Uterus (tissue), 2 donors: ENCODE data around the gene ERFL.

ENCODE experiments used
- POLR2A ChIP-seq, 2 donors: fragments of 450-650 bp; IDR thresholded peaks; one replicate each; pipeline ENCODE4 v1.6.1; 2016; ENCODE audit warnings: antibody characterized with exemption in 2 of 2, mild to moderate bottlenecking in 1 of 2, moderate library complexity in 1 of 2
- TF ChIP-seq, protein P1 (sequence below), 4 experiments: fragments of 200-600 bp in 2 of 4; fragments of 450-650 bp in 2 of 4; sonication (generic) in 2 of 4; IDR thresholded peaks; one replicate each; pipeline ENCODE4 v1.5.1; 2016 to 2019; ENCODE audit warnings: antibody characterized with exemption in 4 of 4, mild to moderate bottlenecking in 2 of 4, moderate library complexity in 1 of 4

DNA sequence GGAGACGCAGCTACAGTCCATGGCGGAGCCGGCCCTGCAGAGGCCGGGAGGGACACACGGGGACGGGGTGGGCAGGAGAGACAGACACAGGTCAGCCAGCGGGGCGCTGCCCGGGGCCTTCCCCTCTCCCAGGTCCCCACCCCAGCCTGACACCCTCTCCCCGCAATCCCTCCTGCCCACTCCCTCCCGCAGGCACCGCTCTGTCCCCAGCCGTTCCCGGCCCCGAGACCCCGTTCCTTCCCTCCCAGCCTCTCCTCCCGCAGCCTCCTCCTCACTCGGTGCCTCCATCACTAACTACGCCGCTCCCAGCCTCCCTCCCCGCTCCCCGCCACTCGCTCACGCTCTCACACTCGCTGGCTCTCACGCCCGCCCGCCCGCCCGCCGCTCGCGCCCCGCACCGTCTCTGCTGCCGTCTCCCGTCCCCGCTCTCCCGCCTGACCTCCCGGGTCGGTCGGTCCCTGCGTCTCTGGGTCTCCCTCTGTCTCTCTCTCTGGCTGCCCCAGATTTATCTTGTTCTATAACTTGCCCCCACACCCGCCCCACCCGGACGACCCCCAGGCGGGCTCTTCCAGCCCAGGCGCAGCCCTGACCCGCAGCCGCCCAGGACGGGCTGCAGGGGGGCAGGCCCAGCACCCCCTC is 15.2 kb downstream of the ERFL start:
- TF ChIP-seq, protein P1, sequence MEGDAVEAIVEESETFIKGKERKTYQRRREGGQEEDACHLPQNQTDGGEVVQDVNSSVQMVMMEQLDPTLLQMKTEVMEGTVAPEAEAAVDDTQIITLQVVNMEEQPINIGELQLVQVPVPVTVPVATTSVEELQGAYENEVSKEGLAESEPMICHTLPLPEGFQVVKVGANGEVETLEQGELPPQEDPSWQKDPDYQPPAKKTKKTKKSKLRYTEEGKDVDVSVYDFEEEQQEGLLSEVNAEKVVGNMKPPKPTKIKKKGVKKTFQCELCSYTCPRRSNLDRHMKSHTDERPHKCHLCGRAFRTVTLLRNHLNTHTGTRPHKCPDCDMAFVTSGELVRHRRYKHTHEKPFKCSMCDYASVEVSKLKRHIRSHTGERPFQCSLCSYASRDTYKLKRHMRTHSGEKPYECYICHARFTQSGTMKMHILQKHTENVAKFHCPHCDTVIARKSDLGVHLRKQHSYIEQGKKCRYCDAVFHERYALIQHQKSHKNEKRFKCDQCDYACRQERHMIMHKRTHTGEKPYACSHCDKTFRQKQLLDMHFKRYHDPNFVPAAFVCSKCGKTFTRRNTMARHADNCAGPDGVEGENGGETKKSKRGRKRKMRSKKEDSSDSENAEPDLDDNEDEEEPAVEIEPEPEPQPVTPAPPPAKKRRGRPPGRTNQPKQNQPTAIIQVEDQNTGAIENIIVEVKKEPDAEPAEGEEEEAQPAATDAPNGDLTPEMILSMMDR (IDR thresholded peaks at IDR 0.05), result no peak
- no peak for TF ChIP-seq POLR2A (IDR thresholded peaks at IDR 0.05)
